IMR-90 (cell line): ENCODE results near the gene FSTL5. TPM values are rescaled to one million over a fixed set of nuclear protein-coding genes. Genes with fewer than 3 reads are reported as not detected.

ENCODE experiments used
- ATAC-seq: fragments of 200-7000 bp; cut with Tn5 transposase; 2 replicates; pipeline ENCODE4 v1.9.1; 2020; ENCODE audit warnings: low read depth, mild to moderate bottlenecking, moderate library complexity
- BruUV-seq: library from RNA; stranded (reverse); fragments of 400-500 nt; replicated peaks from 2 replicates; lab custom pipeline; 2021; lab: Mats Ljungman, UMichigan
- CTCF ChIA-PET: fragments of 300-600 bp; formaldehyde crosslinking; extraction: SDS; loops from one replicate; lab custom pipeline; 2021; ENCODE audit warnings: antibody characterized with exemption; lab: Yijun Ruan, JAX
- POLR2A ChIA-PET: fragments of 300-600 bp; sonication (Branson Sonifier 250); formaldehyde crosslinking; loops from one replicate; lab custom pipeline; 2022; ENCODE audit warnings: antibody characterized with exemption; ENCODE audit not compliant: unreplicated experiment; lab: Charles Lee
- DNase-seq: peaks from one replicate; pipeline ENCODE4 v3.0.0; 2013
- H2AFZ ChIP-seq: replicated peaks from 2 replicates; pipeline ENCODE3; 2013; ENCODE audit warnings: low read length, mild to moderate bottlenecking; ENCODE audit not compliant: poor library complexity
- H2AK5ac ChIP-seq: 2 replicates; pipeline ENCODE4 v1.6.1; 2013; ENCODE audit warnings: low read depth, low read length, inconsistent platforms
- H2AK9ac ChIP-seq: replicated peaks from 2 replicates; pipeline ENCODE3; 2013; ENCODE audit warnings: mild to moderate bottlenecking, low read depth, low read length, moderate library complexity; ENCODE audit not compliant: poor library complexity
- H2BK120ac ChIP-seq: 2 replicates; pipeline ENCODE4 v1.6.1; 2013; ENCODE audit warnings: low read depth, low read length, inconsistent platforms
- H2BK15ac ChIP-seq: 3 replicates; pipeline ENCODE4 v1.6.1; 2013; ENCODE audit warnings: low read depth, low read length, inconsistent platforms
- H2BK20ac ChIP-seq: 2 replicates; pipeline ENCODE4 v1.6.1; 2013; ENCODE audit warnings: low read depth, mild to moderate bottlenecking, inconsistent platforms, low read length, moderate library complexity
- H2BK5ac ChIP-seq: 2 replicates; pipeline ENCODE4 v1.6.1; 2013; ENCODE audit warnings: mild to moderate bottlenecking, low read depth, low read length, inconsistent platforms; ENCODE audit not compliant: poor library complexity, severe bottlenecking
- H3K14ac ChIP-seq: replicated peaks from 2 replicates; pipeline ENCODE4 v1.6.1; 2013; ENCODE audit warnings: low read depth, low read length, inconsistent platforms
- H3K18ac ChIP-seq: 2 replicates; pipeline ENCODE4 v1.6.1; 2013; ENCODE audit warnings: low read depth, low read length, control low read depth
- H3K23ac ChIP-seq: 2 replicates; pipeline ENCODE4 v1.6.1; 2013; ENCODE audit warnings: low read depth, low read length, inconsistent platforms
- H3K27ac ChIP-seq: 2 replicates; pipeline ENCODE4 v1.5.1; 2013; ENCODE audit warnings: mild to moderate bottlenecking, control low read depth, low read length; ENCODE audit not compliant: insufficient read depth
- H3K27me3 ChIP-seq: 2 replicates; pipeline ENCODE4 v1.6.1; 2013; ENCODE audit warnings: low read length; ENCODE audit not compliant: control insufficient read depth, insufficient read depth
- H3K36me3 ChIP-seq: 2 replicates; pipeline ENCODE4 v1.6.1; 2013; ENCODE audit warnings: low read length, mixed read lengths; ENCODE audit not compliant: control insufficient read depth, insufficient read depth
- H3K4ac ChIP-seq: 2 replicates; pipeline ENCODE4 v1.6.1; 2013; ENCODE audit warnings: low read depth, low read length, inconsistent platforms
- H3K4me1 ChIP-seq: 2 replicates; pipeline ENCODE4 v1.6.1; 2013; ENCODE audit warnings: low read length, mixed read lengths; ENCODE audit not compliant: control insufficient read depth, insufficient read depth
- H3K4me2 ChIP-seq: 2 replicates; pipeline ENCODE4 v1.6.1; 2013; ENCODE audit warnings: low read depth, mild to moderate bottlenecking, control low read depth, low read length, moderate library complexity
- H3K4me3 ChIP-seq: 2 replicates; pipeline ENCODE4 v1.5.1; 2013; ENCODE audit warnings: low read depth, mild to moderate bottlenecking, control low read depth, low read length, moderate library complexity; ENCODE audit not compliant: insufficient read depth
- H3K56ac ChIP-seq: 2 replicates; pipeline ENCODE4 v1.6.1; 2013; ENCODE audit warnings: low read length, inconsistent platforms; ENCODE audit not compliant: insufficient read depth; ENCODE audit errors: extremely low read depth
- H3K79me1 ChIP-seq, 2 experiments: 2 replicates each; pipeline ENCODE4 v1.6.1; 2013; ENCODE audit warnings: low read length in 2 of 2, inconsistent platforms in 1 of 2, low read depth in 1 of 2
- H3K9ac ChIP-seq: 2 replicates; pipeline ENCODE4 v1.6.1; 2013; ENCODE audit warnings: low read depth, low read length, control low read depth
- H3K9me1 ChIP-seq: 2 replicates; pipeline ENCODE4 v1.6.1; 2013; ENCODE audit warnings: low read length, inconsistent platforms; ENCODE audit not compliant: insufficient read depth
- H3K9me3 ChIP-seq: 2 replicates; pipeline ENCODE4 v1.6.1; 2013; ENCODE audit warnings: low read length; ENCODE audit not compliant: control insufficient read depth, insufficient read depth
- H4K20me1 ChIP-seq: 2 replicates; pipeline ENCODE4 v1.6.1; 2013; ENCODE audit warnings: low read length, inconsistent platforms; ENCODE audit not compliant: insufficient read depth
- H4K5ac ChIP-seq: 2 replicates; pipeline ENCODE4 v1.6.1; 2013; ENCODE audit warnings: mild to moderate bottlenecking, low read depth, low read length, control low read depth
- H4K8ac ChIP-seq, 2 experiments: 2 replicates each; pipeline ENCODE4 v1.6.1; 2013; ENCODE audit warnings: low read depth in 2 of 2, low read length in 2 of 2, control low read depth in 1 of 2, inconsistent platforms in 1 of 2
- H4K91ac ChIP-seq: 2 replicates; pipeline ENCODE4 v1.6.1; 2013; ENCODE audit warnings: low read depth, low read length, inconsistent platforms; ENCODE audit not compliant: insufficient read depth
- BHLHE40 ChIP-seq: fragments of 150-350 bp; IDR thresholded peaks from 2 replicates; pipeline ENCODE4 v1.6.1; 2016; ENCODE audit warnings: mild to moderate bottlenecking, low read depth, low read length
- CEBPB ChIP-seq: IDR thresholded peaks from 2 replicates; pipeline ENCODE4 v1.6.1; 2012; ENCODE audit warnings: low read depth, low read length, improper control_type of control experiment
- CHD1 ChIP-seq: IDR thresholded peaks from 2 replicates; pipeline ENCODE4 v1.6.1; 2012; ENCODE audit warnings: low read depth, low read length, improper control_type of control experiment
- ELK1 ChIP-seq: fragments of 150-350 bp; IDR thresholded peaks from 2 replicates; pipeline ENCODE4 v1.6.1; 2016; ENCODE audit warnings: low read depth, mild to moderate bottlenecking, low read length, moderate library complexity, borderline replicate concordance
- FOS ChIP-seq: fragments of 150-350 bp; IDR thresholded peaks from 2 replicates; pipeline ENCODE4 v1.6.1; 2016; ENCODE audit warnings: low read depth, low read length
- MXI1 ChIP-seq: IDR thresholded peaks from 2 replicates; pipeline ENCODE4 v1.6.1; 2012; ENCODE audit warnings: low read depth, mild to moderate bottlenecking, low read length, moderate library complexity, borderline replicate concordance
- POLR2A ChIP-seq: IDR thresholded peaks from 2 replicates; pipeline ENCODE4 v1.6.1; 2012; ENCODE audit warnings: mild to moderate bottlenecking, low read depth, low read length
- RAD21 ChIP-seq: IDR thresholded peaks from 2 replicates; pipeline ENCODE4 v1.6.1; 2012; ENCODE audit warnings: low read length, improper control_type of control experiment
- RCOR1 ChIP-seq: IDR thresholded peaks from 2 replicates; pipeline ENCODE4 v1.6.1; 2012; ENCODE audit warnings: mild to moderate bottlenecking, low read length, improper control_type of control experiment; ENCODE audit not compliant: insufficient replicate concordance
- SMC3 ChIP-seq: fragments of 150-350 bp; IDR thresholded peaks from 2 replicates; pipeline ENCODE4 v1.6.1; 2016; ENCODE audit warnings: low read depth, mild to moderate bottlenecking, antibody characterized with exemption, low read length, moderate library complexity
- USF2 ChIP-seq: fragments of 150-350 bp; IDR thresholded peaks from 2 replicates; pipeline ENCODE4 v1.6.1; 2017; ENCODE audit warnings: mild to moderate bottlenecking, antibody characterized with exemption, low read length, low read depth
- WGBS, 2 experiments: methylation state at CpG; one replicate each; pipeline versions ENCODE4 v1.1.5 to v1.1.7; 2013; ENCODE audit warnings: missing lambda C conversion rate in 2 of 2; ENCODE audit not compliant: insufficient read length in 1 of 2; ENCODE audit errors: extremely low coverage in 2 of 2; 5-methylcytosine and 5-hydroxymethylcytosine counted together
- dilution Hi-C: fragments of 300-500 bp; cut with HindIII; formaldehyde crosslinking; loops from one replicate; pipeline ENCODE4 v1.14.3; 2018; ENCODE audit warnings: low sequenced_read_pairs; ENCODE audit not compliant: unreplicated experiment
- in situ Hi-C: fragments of 300-500 bp; cut with MboI; formaldehyde crosslinking; loops from 3 replicates; pipeline ENCODE4 v1.14.3; 2019; ENCODE audit warnings: low sequenced_read_pairs, inconsistent platforms, mixed read lengths
- intact Hi-C: fragments of 100-400 bp; cut with micrococcal nuclease; formaldehyde crosslinking; loops from 2 replicates; pipeline ENCODE4 v1.10.0; 2022
- polyA plus RNA-seq, 3 experiments: library from polyadenylated mRNA; depleted of rRNA; stranded (reverse); fragments of >200 nt; gene quantifications; 2 replicates each; pipeline ENCODE4 v1.2.3, GENCODE V29; 2012; ENCODE audit warnings: low replicate concordance in 1 of 3
- total RNA-seq: library from RNA; depleted of rRNA; stranded (reverse); fragments of >200 nt; gene quantifications from 2 replicates; pipeline ENCODE4 v1.2.3, GENCODE V29; 2012

The FSTL5 gene
- total and polyA plus RNA-seq, 2 of the 4 experiments (the other 2 are of a cell fraction) = under 0.01 TPM; not detected in 1

- ChIA-PET POLR2A (no interaction called here), CTCF (no interaction called here)
- Histone ChIP-seq H3K27me3 (no peaks in the 10 kb centered on the region), H2BK20ac (no peak overlapping the region), H3K36me3 (no peaks in the 10 kb centered on the region), H2AK5ac (no peak overlapping the region), H2AK9ac (no peak overlapping the region), H2BK5ac (no peak overlapping the region), H2BK120ac (no peak overlapping the region), H3K4me2 (no peak overlapping the region), H4K91ac (no peak overlapping the region), H4K8ac (no peak overlapping the region), H3K23ac (no peak overlapping the region), H3K18ac (no peak overlapping the region), H3K9ac (no peak overlapping the region), H4K20me1 (no peaks in the 10 kb centered on the region), H3K14ac (no peak overlapping the region), H3K9me1 (no peaks in the 10 kb centered on the region), H3K4me3 (no peak overlapping the region), H3K27ac (no peak overlapping the region), H2AFZ (no peak overlapping the region), H3K79me1 (no peaks in the 10 kb centered on the region), H2BK15ac (no peak overlapping the region), H3K4me1 (no peaks in the 10 kb centered on the region), H3K56ac (no peak overlapping the region), H3K9me3 (peaks cover 4% of the 10 kb centered on the region; the same call in 1 of the 2 replicates), H4K5ac (no peak overlapping the region), H3K4ac (no peak overlapping the region)
- WGBS, 2 experiments = no CpG with 5 or more reads among the region's 11 CpGs
- DNase-seq = no peak
- in situ Hi-C loops (no loop called here), dilution Hi-C loops (no loop called here), intact Hi-C loops (no loop called here)
- TF ChIP-seq POLR2A (no peak), RCOR1 (no peak), SMC3 (no peak), RAD21 (no peak), USF2 (no peak), ELK1 (no peak), CEBPB (no peak), FOS (no peak), CHD1 (no peak), MXI1 (no peak), BHLHE40 (no peak)
- ATAC-seq = no peak
- no TSS peak for BruUV-seq
These were observed 345.9 kb downstream of the FSTL5 start for GRCh38 chr4:161817914-161818313.
